ENCODE measurements around the gene NRXN3. TPM values are rescaled to one million over a fixed set of nuclear protein-coding genes. Genes with fewer than 3 reads are reported as not detected.

Gene NRXN3
- total RNA-seq, 2 experiments from 2014 or later, result not detected

- H3K4me3 Mint-ChIP-seq, result no peak overlapping the region
Observed at GRCh38 chr14:79279645-79280597, 1109.7 kb downstream of the NRXN3 start.

GRCh38 chr14:79281244-79282152 lies 1111.3 kb downstream of the NRXN3 start:
- Mint-ChIP-seq H3K36me3 (no peaks in the 10 kb centered on the region), H3K27ac (no peak overlapping the region), H3K4me1 (ENCODE audit: low read depth) (peaks cover 2% of the 10 kb centered on the region), H3K9me3 (no peaks in the 10 kb centered on the region), H3K27me3 (peaks cover 32% of the 10 kb centered on the region), H3K4me3 (no peak overlapping the region)
- ChIA-PET CTCF (no interaction called here), POLR2A (no interaction called here)
- intact Hi-C loops (cut with micrococcal nuclease), result no loop called here
- DNase-seq, result no peak

More at GRCh38 chr14:79279645-79280597, 1109.7 kb downstream of the NRXN3 start:
- H3K36me3 Mint-ChIP-seq, result no peaks in the 10 kb centered on the region
- peaks cover 32% of the 10 kb centered on the region for H3K27me3 Mint-ChIP-seq
- H3K27ac Mint-ChIP-seq, result no peak overlapping the region
- H3K9me3 Mint-ChIP-seq, result no peaks in the 10 kb centered on the region
- intact Hi-C loops (cut with micrococcal nuclease), result no loop called here
- DNase-seq, result no peak
- ChIA-PET CTCF (no interaction called here), POLR2A (no interaction called here)
- H3K4me1 Mint-ChIP-seq (ENCODE audit: low read depth), result peaks cover 2% of the 10 kb centered on the region

DNA sequence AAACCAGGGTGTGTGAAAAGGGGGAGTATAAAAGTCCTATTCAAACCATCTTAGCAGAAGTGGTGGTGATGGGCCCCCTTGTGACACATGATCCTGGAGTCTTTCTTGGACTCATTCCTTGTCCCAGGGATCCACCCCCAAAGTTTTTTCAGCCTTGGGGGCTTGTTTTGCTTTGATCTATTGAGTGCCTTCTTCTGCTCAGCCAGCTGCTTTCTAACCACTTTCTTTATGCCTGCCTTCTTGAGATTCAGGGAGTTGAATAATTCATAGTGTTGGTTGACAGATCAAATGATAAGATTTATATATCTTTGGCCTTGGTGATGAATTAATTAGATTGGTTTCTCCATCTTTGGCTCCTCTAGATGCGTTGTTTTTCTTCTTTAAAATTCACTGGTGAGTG lies 1114.4 kb downstream of the NRXN3 start:
- H3K9me3 Mint-ChIP-seq, result no peaks in the 10 kb centered on the region
- CTCF ChIA-PET, result no interaction called here

DNA sequence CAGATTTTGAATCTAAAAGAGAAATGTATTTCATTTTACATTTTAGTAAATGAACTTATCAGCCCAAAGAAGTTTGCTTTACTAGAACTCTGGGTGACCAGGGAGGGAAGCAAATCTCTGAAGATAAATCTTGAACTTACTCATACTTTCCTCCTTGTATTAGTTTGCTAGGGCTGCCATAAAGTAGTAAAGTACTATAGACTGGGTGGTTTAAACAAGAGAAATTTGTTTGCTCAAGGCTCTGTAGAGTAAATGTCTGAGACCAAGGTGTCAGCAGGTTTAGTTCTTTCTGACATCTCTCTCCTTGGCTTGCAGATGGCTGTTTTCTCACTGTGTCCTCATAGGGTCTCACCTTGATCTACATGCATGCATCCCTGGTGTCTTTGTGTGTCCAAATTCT lies 1115.1 kb downstream of the NRXN3 start:
- intact Hi-C loops (cut with micrococcal nuclease), result no loop called here
- no peaks in the 10 kb centered on the region for H3K36me3 Mint-ChIP-seq
- H3K4me1 Mint-ChIP-seq (ENCODE audit: low read depth), result no peaks in the 10 kb centered on the region
- H3K27ac Mint-ChIP-seq, result no peak overlapping the region
- ChIA-PET CTCF (no interaction called here), POLR2A (no interaction called here)
- no peak for DNase-seq
- no peaks in the 10 kb centered on the region for H3K9me3 Mint-ChIP-seq
- H3K4me3 Mint-ChIP-seq, result no peak overlapping the region
- peaks cover 14% of the 10 kb centered on the region for H3K27me3 Mint-ChIP-seq

More for the DNA sequence above, 1114.4 kb downstream of the NRXN3 start:
- H3K36me3 Mint-ChIP-seq, result no peaks in the 10 kb centered on the region
- H3K4me1 Mint-ChIP-seq (ENCODE audit: low read depth), result peaks cover 2% of the 10 kb centered on the region
- DNase-seq, result no peak
- intact Hi-C loops (cut with micrococcal nuclease), result no loop called here
- POLR2A ChIA-PET, result no interaction called here
- H3K4me3 Mint-ChIP-seq, result no peak overlapping the region
- no peak overlapping the region for H3K27ac Mint-ChIP-seq
- H3K27me3 Mint-ChIP-seq, result peaks cover 20% of the 10 kb centered on the region

DNA sequence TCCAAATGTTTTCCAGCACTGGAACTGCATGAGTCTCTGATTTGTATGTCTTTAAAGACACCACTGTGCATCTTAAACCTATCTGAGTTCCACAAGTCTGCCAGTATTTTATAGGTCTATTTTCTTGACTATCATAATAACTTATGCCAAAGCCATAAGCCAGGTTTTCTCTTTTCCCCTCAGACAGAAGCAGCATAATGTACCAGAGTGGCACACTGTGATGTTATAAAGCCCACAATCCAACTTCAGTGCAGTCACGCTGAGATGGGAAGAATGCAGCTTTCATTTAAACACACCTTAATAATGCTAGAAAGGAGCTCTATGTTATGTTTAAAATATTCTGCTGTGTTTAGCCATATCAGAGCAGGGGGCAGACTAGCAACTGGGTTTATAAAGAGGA lies 1117.8 kb downstream of the NRXN3 start:
- no peak for DNase-seq
- no peaks in the 10 kb centered on the region for H3K4me1 Mint-ChIP-seq (ENCODE audit: low read depth)
- no peaks in the 10 kb centered on the region for H3K36me3 Mint-ChIP-seq
- H3K27ac Mint-ChIP-seq, result no peak overlapping the region
- intact Hi-C loops (cut with micrococcal nuclease), result no loop called here
- peaks cover 1% of the 10 kb centered on the region for H3K27me3 Mint-ChIP-seq
- no peak overlapping the region for H3K4me3 Mint-ChIP-seq
- CTCF ChIA-PET, result no interaction called here
- POLR2A ChIA-PET, result no interaction called here
- no peaks in the 10 kb centered on the region for H3K9me3 Mint-ChIP-seq

DNA sequence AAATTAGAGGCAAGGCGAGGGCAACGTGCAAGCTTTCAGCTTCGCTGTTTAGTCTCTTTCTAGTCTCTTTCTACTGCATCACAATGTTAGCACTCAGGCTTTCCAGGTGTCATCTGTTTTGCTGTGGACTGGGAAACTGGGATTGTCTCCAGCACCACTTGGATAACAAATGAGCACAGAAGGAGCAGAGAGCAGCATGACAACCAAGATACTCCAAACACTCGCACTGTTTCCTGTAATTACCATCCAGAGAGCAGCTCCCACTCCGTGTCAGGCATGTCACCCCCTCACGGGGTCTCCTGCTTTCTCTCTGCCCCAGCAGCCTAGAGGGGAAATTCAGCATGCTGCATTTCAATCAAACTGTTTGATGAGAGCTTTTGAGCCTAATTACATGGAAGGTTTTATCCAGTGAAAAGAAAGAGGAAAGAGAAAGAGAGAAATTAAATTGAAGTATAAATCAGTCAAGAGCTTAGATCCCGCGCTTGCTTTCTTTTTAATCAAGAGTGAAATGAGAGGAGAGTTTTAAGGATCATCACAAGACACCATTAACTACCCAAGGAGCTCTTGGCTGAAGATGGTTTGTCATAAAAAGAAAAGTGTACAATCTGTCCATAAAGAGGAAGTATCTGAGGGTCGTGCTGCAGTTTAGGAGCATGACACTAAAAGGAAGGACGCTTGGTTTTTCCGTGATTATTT lies 1123.5 kb downstream of the NRXN3 start:
- Mint-ChIP-seq H3K4me3 (no peak overlapping the region), H3K9me3 (no peaks in the 10 kb centered on the region)
- CTCF ChIA-PET, result no interaction called here

GRCh38 chr14:79294499-79294898 lies 1124.3 kb downstream of the NRXN3 start:
- H3K4me3 Mint-ChIP-seq, result no peak overlapping the region
- H3K9me3 Mint-ChIP-seq, result no peaks in the 10 kb centered on the region
- H3K27ac Mint-ChIP-seq, result no peak overlapping the region
- no peaks in the 10 kb centered on the region for H3K27me3 Mint-ChIP-seq
- H3K36me3 Mint-ChIP-seq, result no peaks in the 10 kb centered on the region
- intact Hi-C loops (cut with micrococcal nuclease), result no loop called here
- DNase-seq, result no peak
- H3K4me1 Mint-ChIP-seq (ENCODE audit: low read depth), result no peaks in the 10 kb centered on the region
- CTCF ChIA-PET, result no interaction called here
- POLR2A ChIA-PET, result no interaction called here

More for the DNA sequence above, 1123.5 kb downstream of the NRXN3 start:
- H3K27me3 Mint-ChIP-seq, result no peaks in the 10 kb centered on the region
- H3K27ac Mint-ChIP-seq, result no peak overlapping the region
- no peaks in the 10 kb centered on the region for H3K4me1 Mint-ChIP-seq (ENCODE audit: low read depth)
- POLR2A ChIA-PET, result no interaction called here
- H3K36me3 Mint-ChIP-seq, result no peaks in the 10 kb centered on the region
- intact Hi-C loops (cut with micrococcal nuclease), result no loop called here
- DNase-seq, result no peak

GRCh38 chr14:79295385-79295784 lies 1125.2 kb downstream of the NRXN3 start:
- no peak for DNase-seq
- no peaks in the 10 kb centered on the region for H3K4me1 Mint-ChIP-seq (ENCODE audit: low read depth)
- ChIA-PET CTCF (no interaction called here), POLR2A (no interaction called here)
- no peak overlapping the region for H3K27ac Mint-ChIP-seq
- intact Hi-C loops (cut with micrococcal nuclease), result no loop called here
- H3K27me3 Mint-ChIP-seq, result no peaks in the 10 kb centered on the region
- H3K36me3 Mint-ChIP-seq, result no peaks in the 10 kb centered on the region
- H3K4me3 Mint-ChIP-seq, result no peak overlapping the region
- H3K9me3 Mint-ChIP-seq, result no peaks in the 10 kb centered on the region

- no peak for DNase-seq
- H3K27ac Mint-ChIP-seq, result no peak overlapping the region
- ChIA-PET CTCF (no interaction called here), POLR2A (no interaction called here)
- intact Hi-C loops (cut with micrococcal nuclease), result no loop called here
- H3K36me3 Mint-ChIP-seq, result no peaks in the 10 kb centered on the region
- no peaks in the 10 kb centered on the region for H3K4me1 Mint-ChIP-seq (ENCODE audit: low read depth)
- H3K9me3 Mint-ChIP-seq, result peaks cover 7% of the 10 kb centered on the region
- H3K27me3 Mint-ChIP-seq, result no peaks in the 10 kb centered on the region
- no peak overlapping the region for H3K4me3 Mint-ChIP-seq
Observed at GRCh38 chr14:79298373-79298772, 1128.2 kb downstream of the NRXN3 start.

- ChIA-PET POLR2A (no interaction called here), CTCF (no interaction called here)
- intact Hi-C loops (cut with micrococcal nuclease), result no loop called here
- no peak for DNase-seq
- Mint-ChIP-seq H3K27ac (no peak overlapping the region), H3K36me3 (no peaks in the 10 kb centered on the region), H3K27me3 (no peaks in the 10 kb centered on the region), H3K4me3 (no peak overlapping the region), H3K4me1 (ENCODE audit: low read depth) (no peaks in the 10 kb centered on the region), H3K9me3 (peaks cover 7% of the 10 kb centered on the region)
Observed at GRCh38 chr14:79299162-79299561, 1129.0 kb downstream of the NRXN3 start.

DNA sequence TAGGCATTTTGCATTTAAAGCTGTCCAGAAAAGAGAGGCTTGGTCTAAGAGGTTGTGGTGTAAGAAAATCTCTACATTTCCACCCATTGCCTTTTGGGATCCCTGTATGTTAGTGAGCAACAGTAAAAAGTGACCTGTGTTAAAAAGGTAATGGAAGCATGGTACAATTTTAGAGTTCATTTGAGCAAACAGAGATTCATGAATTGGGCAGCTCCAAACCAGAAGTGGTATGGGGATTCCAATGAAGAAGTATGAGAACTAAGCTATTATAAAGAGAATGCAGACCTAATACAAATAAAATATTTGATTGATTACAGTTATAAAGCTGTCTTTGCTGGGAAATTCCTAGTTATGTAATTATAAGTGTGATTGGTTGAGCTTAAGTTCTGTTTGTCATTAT lies 1134.1 kb downstream of the NRXN3 start:
- intact Hi-C loops (cut with micrococcal nuclease), result no loop called here
- Mint-ChIP-seq H3K27me3 (no peaks in the 10 kb centered on the region), H3K9me3 (peaks cover 7% of the 10 kb centered on the region), H3K36me3 (no peaks in the 10 kb centered on the region), H3K27ac (no peak overlapping the region), H3K4me3 (no peak overlapping the region), H3K4me1 (ENCODE audit: low read depth) (no peaks in the 10 kb centered on the region)
- ChIA-PET CTCF (no interaction called here), POLR2A (no interaction called here)
- no peak for DNase-seq

- ChIA-PET POLR2A (no interaction called here), CTCF (no interaction called here)
- intact Hi-C loops (cut with micrococcal nuclease), result no loop called here
- no peaks in the 10 kb centered on the region for H3K36me3 Mint-ChIP-seq
- peaks cover 6% of the 10 kb centered on the region for H3K9me3 Mint-ChIP-seq
- DNase-seq, result no peak
- H3K27ac Mint-ChIP-seq, result no peak overlapping the region
- no peak overlapping the region for H3K4me3 Mint-ChIP-seq
- no peaks in the 10 kb centered on the region for H3K27me3 Mint-ChIP-seq
- H3K4me1 Mint-ChIP-seq (ENCODE audit: low read depth), result no peaks in the 10 kb centered on the region
Observed at GRCh38 chr14:79306546-79306945, 1136.4 kb downstream of the NRXN3 start.

Data from activated CD4-positive, alpha-beta memory T cell treated with anti-CD3 and anti-CD28 coated beads for 36 hours (primary cell).